Activated CD4-positive, alpha-beta T cell treated with anti-CD3 and anti-CD28 coated beads, Interleukin-2, amount 50 U/mL, for 48 hours (primary cell): ENCODE results near the gene IFITM2.
"Not testable (repeated sequence)": the region's sequence is repeated elsewhere in the genome, so short reads cannot be mapped to it uniquely, and the experiment has no call there.

Experiments used
- DNase-seq, 2 experiments: peaks; one replicate each; pipeline ENCODE4 v3.0.0-alpha.2; 2020

The IFITM2 gene

GRCh38 chr11:326842-327580 is 19.4 kb downstream of the IFITM2 start:
- peak; percentile 74 to 81 for DNase-seq

- DNase-seq = no peak
Observed at GRCh38 chr11:327581-327923, 19.9 kb downstream of the IFITM2 start.

GRCh38 chr11:328012-328411 is 20.4 kb downstream of the IFITM2 start:
- DNase-seq = no peak

GRCh38 chr11:328516-329100 is 21.0 kb downstream of the IFITM2 start:
- not testable (repeated sequence) for DNase-seq

DNA sequence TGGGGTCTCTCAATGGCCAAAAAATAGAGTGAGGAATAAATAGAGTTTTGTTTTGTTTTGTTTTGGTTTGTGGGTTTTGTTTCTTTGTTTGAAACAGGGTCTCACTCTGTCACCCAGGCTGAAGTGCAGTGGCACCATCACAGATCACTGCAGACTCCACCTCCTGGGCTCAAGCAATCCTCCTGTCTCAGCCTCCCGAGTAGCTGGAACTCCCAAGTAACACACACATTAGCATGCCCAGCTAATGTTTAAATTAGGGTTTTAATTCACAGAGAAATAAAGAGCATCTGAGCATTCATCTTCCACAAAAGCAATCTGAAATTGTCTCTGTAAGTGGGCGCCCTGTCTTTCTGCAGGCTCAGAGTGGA is 22.3 kb downstream of the IFITM2 start:
- DNase-seq = no peak

DNA sequence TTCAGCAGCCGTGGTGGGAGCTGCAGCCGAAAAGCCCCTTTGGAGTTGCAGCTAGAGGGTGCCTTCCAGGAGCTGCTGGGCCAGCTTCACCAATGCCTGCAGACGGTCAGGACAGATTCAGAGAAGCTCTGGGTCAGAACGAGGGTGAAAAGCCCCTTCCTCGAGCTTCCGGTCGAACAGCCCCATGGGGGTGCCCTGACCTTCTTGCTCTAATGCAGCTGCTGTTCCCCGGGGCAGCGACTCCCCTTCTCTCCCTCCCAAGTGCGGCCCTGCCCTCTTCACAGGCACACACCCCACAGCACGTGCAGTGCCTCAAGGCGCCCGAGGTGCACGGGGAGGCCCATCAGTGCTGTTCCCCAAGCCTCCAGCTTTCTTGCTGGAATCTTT is 22.7 kb downstream of the IFITM2 start:
- no peak for DNase-seq

DNA sequence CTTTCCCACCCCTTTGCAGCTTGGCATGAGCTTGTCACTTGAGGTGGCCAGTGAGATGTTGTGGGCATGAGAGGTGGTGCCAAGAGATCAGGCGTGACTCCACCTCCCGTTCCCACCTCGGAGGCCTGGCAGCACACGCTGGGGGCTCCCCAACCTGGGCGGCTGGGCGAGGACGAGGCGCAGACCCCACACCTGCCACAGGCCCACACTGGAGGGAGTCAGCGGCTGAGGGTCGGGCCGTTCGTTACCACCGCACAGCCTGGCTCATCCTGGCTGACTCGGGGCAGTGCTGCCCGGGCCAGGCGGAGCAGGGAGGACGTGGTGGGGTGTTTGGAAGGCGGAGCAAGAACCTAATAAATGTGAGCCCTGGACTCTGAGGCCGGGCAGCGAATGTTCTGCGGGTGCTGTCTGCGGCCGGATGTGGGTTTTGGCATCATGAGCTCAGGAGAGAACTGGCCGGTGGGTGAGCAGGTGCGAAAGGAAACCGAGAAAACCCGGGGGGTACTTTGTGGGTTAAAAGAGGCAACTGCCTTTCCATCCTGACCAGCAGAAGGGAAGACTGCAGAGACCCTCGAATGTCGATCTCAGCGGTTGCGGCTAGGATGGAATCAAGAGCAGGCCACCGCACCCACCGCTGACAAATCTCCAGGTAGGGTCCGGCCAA is 23.2 kb downstream of the IFITM2 start:
- DNase-seq = no peak

DNA sequence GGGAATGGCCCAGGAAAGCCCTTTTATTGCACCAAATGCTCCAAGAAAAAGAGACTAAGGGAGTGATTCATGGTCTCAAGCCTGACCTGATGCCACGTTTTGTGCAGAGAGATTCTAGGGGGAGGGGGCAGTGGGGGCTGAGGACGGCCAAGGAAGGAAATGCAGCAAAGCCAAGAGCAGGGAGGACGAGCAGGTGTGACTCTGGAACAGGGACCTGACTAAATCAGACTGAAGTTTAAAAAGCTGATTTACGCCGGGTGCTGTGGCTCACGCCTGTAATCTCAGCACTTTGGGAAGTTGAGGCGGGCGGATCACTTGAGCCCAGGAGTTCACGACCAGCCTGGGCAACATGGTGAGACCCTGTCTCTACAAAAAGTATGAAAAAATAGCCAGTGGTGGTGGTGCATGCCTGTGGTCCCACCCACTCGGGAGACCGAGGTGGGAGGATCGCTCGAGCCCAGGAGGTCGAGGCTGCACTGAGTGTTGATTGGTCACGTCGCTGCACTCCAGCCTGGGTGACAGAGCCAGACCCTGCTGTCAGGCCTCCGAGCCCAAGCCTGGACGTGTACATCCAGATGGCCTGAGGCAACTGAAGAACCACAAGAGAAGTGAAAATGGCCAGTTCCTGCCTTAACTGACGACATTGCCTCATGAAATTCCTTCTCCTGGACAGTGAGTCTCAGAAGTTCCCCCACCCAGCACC is 23.9 kb downstream of the IFITM2 start:
- no peak for DNase-seq

DNA sequence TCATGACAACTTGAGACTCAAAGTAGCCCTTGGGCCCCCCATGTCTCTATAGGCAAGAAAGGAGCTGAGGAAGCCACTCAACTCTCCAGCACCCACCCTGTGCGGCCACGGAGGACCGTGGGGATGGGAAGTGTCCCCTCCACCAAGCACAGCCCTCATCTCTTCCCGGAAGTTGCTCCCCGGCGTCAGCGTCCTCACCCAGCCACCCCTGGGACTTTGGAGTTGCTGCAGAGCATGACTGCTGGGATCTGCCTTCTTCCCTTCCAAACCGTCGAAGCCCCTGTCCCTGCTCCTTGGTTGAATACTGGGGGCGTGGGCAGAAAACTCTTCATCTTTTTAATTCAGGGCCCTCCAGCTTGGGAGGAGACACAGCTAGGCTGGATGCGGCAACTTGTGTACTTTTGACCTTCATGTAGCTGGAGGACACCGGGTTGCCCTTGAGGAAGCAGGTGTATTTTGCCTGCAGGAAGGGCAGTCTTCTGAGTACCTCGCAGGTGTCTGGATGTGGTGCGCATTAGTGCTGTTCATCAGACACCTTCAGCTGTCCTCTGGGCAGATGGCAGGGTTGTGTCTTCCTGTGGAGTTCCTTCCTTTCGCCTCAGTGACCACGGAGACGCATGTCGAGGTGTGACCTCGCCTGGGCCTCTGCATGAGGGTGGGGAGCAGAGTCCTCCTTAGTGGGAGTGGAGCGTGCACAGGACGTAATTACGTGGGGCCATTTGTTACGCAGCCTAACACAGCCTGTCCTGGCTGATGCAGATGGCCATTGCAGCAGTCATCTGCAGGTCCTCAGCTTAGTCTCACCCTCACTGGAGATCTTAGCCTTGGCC is 25.2 kb downstream of the IFITM2 start:
- DNase-seq = no peak

DNA sequence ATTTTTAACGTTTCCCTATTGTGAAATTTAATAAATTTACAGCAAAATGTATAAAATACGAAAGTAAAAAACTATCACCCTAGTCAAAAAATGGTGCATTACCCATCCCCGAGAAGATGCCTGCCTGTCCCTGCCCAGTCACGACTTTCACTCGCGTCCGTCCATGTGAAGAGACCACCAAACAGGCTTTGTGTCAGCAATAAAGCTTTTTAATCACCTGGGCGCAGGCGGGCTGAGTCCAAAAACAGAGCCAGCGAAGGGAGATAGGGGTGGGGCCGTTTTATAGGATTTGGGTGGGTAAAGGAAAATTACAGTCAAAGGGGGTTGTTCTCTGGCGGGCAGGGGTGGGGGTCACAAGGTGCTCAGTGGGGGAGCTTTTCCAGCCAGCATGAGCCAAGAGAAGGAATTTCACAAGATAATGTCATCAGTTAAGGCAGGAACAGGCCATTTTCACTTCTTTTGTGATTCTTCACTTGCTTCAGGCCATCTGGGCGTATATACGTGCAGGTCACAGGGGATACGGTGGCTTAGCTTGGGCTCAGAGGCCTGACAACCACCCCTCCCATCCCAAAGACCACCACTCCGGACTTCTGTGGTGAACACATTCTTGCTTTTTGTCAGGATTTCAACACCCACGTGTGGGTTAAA is 26.1 kb downstream of the IFITM2 start:
- not testable (repeated sequence) for DNase-seq

GRCh38 chr11:334264-334994 is 26.8 kb downstream of the IFITM2 start:
- no peak for DNase-seq

- DNase-seq = no peak
Observed at GRCh38 chr11:335779-336658, 28.4 kb downstream of the IFITM2 start.

GRCh38 chr11:336659-337198 is 29.1 kb downstream of the IFITM2 start:
- DNase-seq = no peak

DNA sequence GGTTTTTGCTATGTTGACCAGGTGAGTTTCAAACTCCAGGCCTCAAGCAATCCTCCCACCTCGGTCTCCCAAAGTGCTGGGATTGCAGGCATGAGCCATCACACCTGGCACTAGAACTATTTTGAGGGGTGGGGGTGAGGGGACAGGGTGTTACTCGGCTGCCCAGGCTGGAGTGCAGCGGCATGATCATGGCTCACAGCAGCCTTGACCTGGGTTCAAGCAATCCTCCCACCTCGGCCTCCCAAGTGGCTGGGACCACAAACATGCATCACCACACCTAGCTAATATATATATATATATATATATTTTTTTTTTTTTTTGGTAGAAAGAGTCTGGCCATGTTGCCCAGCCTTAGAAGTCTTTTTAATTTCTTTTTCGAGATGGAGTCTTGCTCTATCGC is 30.1 kb downstream of the IFITM2 start:
- DNase-seq = no peak

DNA sequence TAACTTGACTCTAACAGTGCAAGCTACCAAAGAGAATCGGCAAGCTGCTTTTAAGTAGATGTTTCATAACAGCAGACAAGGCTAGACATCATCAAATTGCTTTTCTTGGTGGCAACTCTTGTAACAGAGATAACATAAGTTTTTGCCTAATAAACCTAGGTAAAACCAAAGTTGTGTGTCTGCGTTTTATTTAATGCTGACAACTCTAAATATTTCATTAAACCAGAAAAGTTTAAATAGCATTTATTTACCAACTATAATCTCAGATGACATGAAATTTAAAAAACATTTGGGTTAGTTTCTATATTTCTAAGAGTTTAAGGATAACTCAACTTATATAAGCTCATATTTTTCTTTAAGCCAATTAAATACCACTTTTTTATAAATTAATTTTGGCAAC is 32.3 kb downstream of the IFITM2 start:
- no peak for DNase-seq

GRCh38 chr11:340539-341512 is 33.2 kb downstream of the IFITM2 start:
- DNase-seq = no peak

- no peak for DNase-seq
Observed at GRCh38 chr11:342328-342727, 34.7 kb downstream of the IFITM2 start.

GRCh38 chr11:344836-345578 is 37.4 kb downstream of the IFITM2 start:
- no peak for DNase-seq
